H9 (cell line): ENCODE measurements around the gene RNF130. TPM values are rescaled to one million over a fixed set of nuclear protein-coding genes. Genes with fewer than 3 reads are reported as not detected.

Experiments used
- DNase-seq: peaks from one replicate; pipeline ENCODE4 v3.0.0-alpha.2; 2017
- H2AFZ ChIP-seq: one replicate; pipeline ENCODE4 v1.6.1; 2013; ENCODE audit warnings: mild to moderate bottlenecking, low read length, control low read depth, moderate library complexity
- H2AK5ac ChIP-seq: 2 replicates; pipeline ENCODE4 v1.6.1; 2013; ENCODE audit warnings: low read length, control low read depth, mixed read lengths; ENCODE audit not compliant: insufficient read length
- H2BK120ac ChIP-seq: one replicate; pipeline ENCODE4 v1.6.1; 2013; ENCODE audit warnings: low read depth, mild to moderate bottlenecking, low read length, control low read depth, inconsistent platforms; ENCODE audit not compliant: poor library complexity, severe bottlenecking
- H2BK12ac ChIP-seq: 2 replicates; pipeline ENCODE4 v1.6.1; 2013; ENCODE audit warnings: low read length, control low read depth, mixed read lengths, low read depth; ENCODE audit not compliant: insufficient read length
- H2BK15ac ChIP-seq: 2 replicates; pipeline ENCODE4 v1.6.1; 2013; ENCODE audit warnings: low read depth, low read length, control low read depth
- H2BK20ac ChIP-seq: one replicate; pipeline ENCODE4 v1.6.1; 2013; ENCODE audit warnings: low read depth, mild to moderate bottlenecking, low read length, control low read depth, inconsistent platforms; ENCODE audit not compliant: poor library complexity, severe bottlenecking
- H2BK5ac ChIP-seq: 2 replicates; pipeline ENCODE4 v1.6.1; 2013; ENCODE audit warnings: low read length, control low read depth, mixed read lengths; ENCODE audit not compliant: insufficient read length
- H3K14ac ChIP-seq: 2 replicates; pipeline ENCODE4 v1.6.1; 2013; ENCODE audit warnings: low read length, control low read depth; ENCODE audit not compliant: insufficient read depth
- H3K18ac ChIP-seq: 2 replicates; pipeline ENCODE4 v1.6.1; 2013; ENCODE audit warnings: low read depth, mild to moderate bottlenecking, mixed read lengths, low read length, control low read depth; ENCODE audit not compliant: insufficient read length
- H3K23ac ChIP-seq: 2 replicates; pipeline ENCODE4 v1.6.1; 2013; ENCODE audit warnings: low read length, control low read depth, mixed read lengths, low read depth; ENCODE audit not compliant: insufficient read length
- H3K23me2 ChIP-seq: 2 replicates; pipeline ENCODE4 v1.6.1; 2013; ENCODE audit warnings: low read depth, mild to moderate bottlenecking, mixed read lengths, low read length, control low read depth; ENCODE audit not compliant: insufficient read length, poor library complexity, severe bottlenecking
- H3K27ac ChIP-seq: 2 replicates; pipeline ENCODE4 v1.5.1; 2013; ENCODE audit warnings: low read length, control low read depth, mixed read lengths, low read depth; ENCODE audit not compliant: insufficient read length
- H3K27me3 ChIP-seq: 2 replicates; pipeline ENCODE4 v1.6.1; 2013; ENCODE audit warnings: low read length, control low read depth, inconsistent platforms; ENCODE audit not compliant: insufficient read depth
- H3K4ac ChIP-seq: 2 replicates; pipeline ENCODE4 v1.6.1; 2013; ENCODE audit warnings: low read depth, mild to moderate bottlenecking, control low read depth, inconsistent platforms, low read length, moderate library complexity
- H3K4me1 ChIP-seq: 2 replicates; pipeline ENCODE4 v1.6.1; 2013; ENCODE audit warnings: low read length, control low read depth, inconsistent platforms; ENCODE audit not compliant: insufficient read depth
- H3K4me2 ChIP-seq: 2 replicates; pipeline ENCODE4 v1.6.1; 2013; ENCODE audit warnings: low read length, control low read depth, mixed read lengths; ENCODE audit not compliant: insufficient read length, insufficient read depth
- H3K56ac ChIP-seq: 2 replicates; pipeline ENCODE4 v1.6.1; 2013; ENCODE audit warnings: low read depth, mild to moderate bottlenecking, mixed read lengths, low read length, control low read depth; ENCODE audit not compliant: insufficient read length
- H3K79me1 ChIP-seq: 2 replicates; pipeline ENCODE4 v1.6.1; 2013; ENCODE audit warnings: low read depth, mild to moderate bottlenecking, moderate library complexity, low read length, control low read depth, inconsistent platforms; ENCODE audit not compliant: insufficient read depth, poor library complexity, severe bottlenecking
- H3K79me2 ChIP-seq: 2 replicates; pipeline ENCODE4 v1.6.1; 2013; ENCODE audit warnings: low read length, control low read depth, inconsistent platforms; ENCODE audit not compliant: insufficient read depth
- H3K9ac ChIP-seq: 2 replicates; pipeline ENCODE4 v1.6.1; 2013; ENCODE audit warnings: low read length, control low read depth, mixed read lengths; ENCODE audit not compliant: insufficient read length; ENCODE audit errors: extremely low read depth
- H3K9me3 ChIP-seq: one replicate; pipeline ENCODE4 v1.6.1; 2013; ENCODE audit warnings: low read depth, low read length, inconsistent platforms; ENCODE audit not compliant: control insufficient read depth
- H3T11ph ChIP-seq: one replicate; pipeline ENCODE4 v1.6.1; 2013; ENCODE audit warnings: mild to moderate bottlenecking, low read length, control low read depth, inconsistent platforms
- H4K20me1 ChIP-seq: one replicate; pipeline ENCODE4 v1.6.1; 2013; ENCODE audit not compliant: control insufficient read depth, insufficient read length, insufficient read depth
- H4K5ac ChIP-seq: 2 replicates; pipeline ENCODE4 v1.6.1; 2013; ENCODE audit warnings: low read depth, mild to moderate bottlenecking, mixed read lengths, low read length, control low read depth; ENCODE audit not compliant: insufficient read length
- H4K8ac ChIP-seq: replicated peaks from 2 replicates; pipeline ENCODE4 v1.6.1; 2013; ENCODE audit warnings: low read length, control low read depth, mixed read lengths, low read depth; ENCODE audit not compliant: insufficient read length
- H4K91ac ChIP-seq: 2 replicates; pipeline ENCODE4 v1.6.1; 2013; ENCODE audit warnings: low read depth, mild to moderate bottlenecking, moderate library complexity, mixed read lengths, low read length, control low read depth; ENCODE audit not compliant: insufficient read length
- H3K27ac Mint-ChIP-seq, 3 experiments: 2 replicates in 2 of 3; 3 replicates in 1 of 3; pipeline ENCODE4 v1.8.0; 2020 to 2021; ENCODE audit warnings: mixed read lengths in 3 of 3, mild to moderate bottlenecking in 1 of 3, moderate library complexity in 1 of 3
- H3K27me3 Mint-ChIP-seq: 2 replicates; pipeline ENCODE4 v1.8.0; 2021; ENCODE audit warnings: low read depth, mild to moderate bottlenecking, moderate library complexity, mixed read lengths
- H3K36me3 Mint-ChIP-seq, 3 experiments: 2 replicates in 2 of 3; 3 replicates in 1 of 3; pipeline ENCODE4 v1.8.0; 2020 to 2021; ENCODE audit warnings: low read depth in 3 of 3, mixed read lengths in 3 of 3; ENCODE audit not compliant: insufficient read depth in 1 of 3
- H3K4me1 Mint-ChIP-seq, 2 experiments: 2 replicates each; pipeline ENCODE4 v1.8.0; 2020; ENCODE audit warnings: mixed read lengths in 2 of 2
- H3K4me3 Mint-ChIP-seq, 2 experiments: 2 replicates in 1 of 2; 3 replicates in 1 of 2; pipeline ENCODE4 v1.8.0; 2020 to 2021; ENCODE audit warnings: mild to moderate bottlenecking in 2 of 2, mixed read lengths in 2 of 2, moderate library complexity in 1 of 2
- H3K9me3 Mint-ChIP-seq, 2 experiments: 2 replicates in 1 of 2; 3 replicates in 1 of 2; pipeline ENCODE4 v1.8.0; 2020; ENCODE audit warnings: mild to moderate bottlenecking in 2 of 2, mixed read lengths in 2 of 2, moderate library complexity in 1 of 2
- CTCF ChIP-seq: fragments of 200-600 bp; sonication (generic); conservative IDR thresholded peaks from 3 replicates; pipeline ENCODE4 v1.8.0; 2021; ENCODE audit warnings: antibody characterized with exemption, mild to moderate bottlenecking
- WGBS: extraction: QIAGEN DNeasy Blood & Tissue Kit; methylation state at CpG from one replicate; pipeline ENCODE4 v1.1.7; 2013; ENCODE audit warnings: missing lambda C conversion rate, low lambda C conversion rate, mixed read lengths; ENCODE audit not compliant: insufficient read length; ENCODE audit errors: extremely low coverage; 5-methylcytosine and 5-hydroxymethylcytosine counted together
- total RNA-seq: library from RNA; stranded (reverse); gene quantifications from 2 replicates; pipeline ENCODE4 v1.2.1, GENCODE V29; 2021

Gene RNF130
- total RNA-seq, 1 experiment from 2014 or later = 80.0 TPM

DNA sequence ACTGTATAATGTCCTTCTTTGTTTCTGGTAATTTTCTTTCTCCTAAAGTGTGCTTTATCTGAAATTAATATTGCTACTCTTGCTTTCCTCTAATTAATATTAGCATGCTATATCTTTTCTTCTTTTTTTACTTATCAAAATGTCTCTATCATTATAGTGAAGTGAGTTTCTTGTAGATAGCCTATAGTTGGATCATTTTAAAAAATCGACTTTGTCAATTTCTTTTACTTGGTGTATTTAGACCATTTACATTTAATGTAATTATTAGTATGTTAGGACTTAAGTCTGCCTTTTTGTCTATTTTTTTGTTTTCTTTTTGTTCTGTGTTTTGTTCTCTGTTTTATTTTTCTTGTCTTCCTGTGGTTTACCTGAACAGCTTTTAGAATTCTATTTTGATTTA lies 35.4 kb upstream of the RNF130 start:
- Histone ChIP-seq H4K91ac (no peak overlapping the region), H4K20me1 (no peaks in the 10 kb centered on the region), H4K5ac (no peak overlapping the region), H3K27me3 (no peaks in the 10 kb centered on the region), H3K9me3 (no peaks in the 10 kb centered on the region), H2AK5ac (no peak overlapping the region), H3K79me1 (no peaks in the 10 kb centered on the region), H2BK20ac (no peak overlapping the region), H3K23ac (no peak overlapping the region), H2AFZ (no peak overlapping the region), H3K56ac (no peak overlapping the region), H4K8ac (no peak overlapping the region), H3K14ac (no peak overlapping the region), H2BK12ac (no peak overlapping the region), H3K4me2 (no peak overlapping the region), H3K79me2 (no peaks in the 10 kb centered on the region), H2BK120ac (no peak overlapping the region), H3K9ac (no peak overlapping the region), H2BK5ac (no peak overlapping the region), H3T11ph (no peak overlapping the region), H3K18ac (no peak overlapping the region), H3K23me2 (no peaks in the 10 kb centered on the region), H3K27ac (no peak overlapping the region), H3K4ac (no peak overlapping the region), H3K4me1 (no peaks in the 10 kb centered on the region), H2BK15ac (no peak overlapping the region)
- no peak overlapping the region for H3K4me3 Mint-ChIP-seq
- H3K27ac Mint-ChIP-seq = no peak overlapping the region
- peaks cover 3% of the 10 kb centered on the region; the same call in 1 of the 2 replicates for H3K27me3 Mint-ChIP-seq
- WGBS = no CpG with 5 or more reads among the region's 1 CpG
- peaks cover 13 to 19% (median 15%) of the 10 kb centered on the region in 3 experiments for H3K36me3 Mint-ChIP-seq
- no peak for DNase-seq
- peaks cover 23 to 33% of the 10 kb centered on the region in 2 experiments for H3K9me3 Mint-ChIP-seq
- H3K4me1 Mint-ChIP-seq = peaks cover 3 to 5% of the 10 kb centered on the region in 2 experiments; a peak in 2 of 4 replicates
- no peak for TF ChIP-seq CTCF
